H1 (cell line): ENCODE results near the gene ASMTL. TPM values are rescaled to one million over a fixed set of nuclear protein-coding genes. Genes with fewer than 3 reads are reported as not detected.

Experiments
- CTCF ChIA-PET: fragments of 300-600 bp; sonication (Branson Sonifier 250); formaldehyde crosslinking; loops from one replicate; lab custom pipeline; 2021; ENCODE audit not compliant: partially characterized antibody; lab: Charles Lee
- POLR2A ChIA-PET: fragments of 300-600 bp; sonication (Branson Sonifier 250); formaldehyde crosslinking; loops from one replicate; lab custom pipeline; 2021; ENCODE audit warnings: inconsistent platforms; ENCODE audit not compliant: partially characterized antibody; lab: Charles Lee
- DNase-seq, 2 experiments: peaks; one replicate each; pipeline versions ENCODE4 v3.0.0 to v3.0.0-alpha.2; 2010 to 2022; ENCODE audit warnings: low spot score in 2 of 2, low read depth in 1 of 2, mixed read lengths in 1 of 2
- FAIRE-seq: peaks from 2 replicates; lab custom pipeline; 2011; peaks lifted over from hg19 to GRCh38; lab: Jason Lieb, UNC
- H2AFZ ChIP-seq: 2 replicates; pipeline ENCODE4 v1.8.1; 2012; ENCODE audit warnings: low read length, inconsistent platforms
- H2AK5ac ChIP-seq: 2 replicates; pipeline ENCODE4 v1.6.1; 2013; ENCODE audit warnings: low read depth, low read length
- H2BK120ac ChIP-seq: replicated peaks from 2 replicates; pipeline ENCODE3; 2013; ENCODE audit warnings: low read depth, low read length, inconsistent platforms
- H2BK12ac ChIP-seq: 2 replicates; pipeline ENCODE4 v1.6.1; 2013; ENCODE audit warnings: low read depth, low read length
- H2BK15ac ChIP-seq: 2 replicates; pipeline ENCODE4 v1.6.1; 2013; ENCODE audit warnings: low read length
- H2BK20ac ChIP-seq: 2 replicates; pipeline ENCODE4 v1.6.1; 2013; ENCODE audit warnings: low read length
- H2BK5ac ChIP-seq: 2 replicates; pipeline ENCODE4 v1.6.1; 2013; ENCODE audit warnings: low read depth, low read length
- H3K14ac ChIP-seq: 2 replicates; pipeline ENCODE4 v1.6.1; 2013; ENCODE audit warnings: inconsistent platforms; ENCODE audit not compliant: insufficient read length
- H3K18ac ChIP-seq: 2 replicates; pipeline ENCODE4 v1.6.1; 2013; ENCODE audit warnings: low read length; ENCODE audit errors: extremely low read depth
- H3K23ac ChIP-seq: 2 replicates; pipeline ENCODE4 v1.6.1; 2013; ENCODE audit warnings: inconsistent platforms; ENCODE audit not compliant: insufficient read length
- H3K23me2 ChIP-seq: 2 replicates; pipeline ENCODE4 v1.6.1; 2013; ENCODE audit warnings: low read depth, low read length
- H3K27ac ChIP-seq: 2 replicates; pipeline ENCODE4 v1.6.1; 2011; ENCODE audit warnings: low read depth, low read length, inconsistent platforms
- H3K27me3 ChIP-seq, 4 experiments: replicated peaks in 1 of 4; 1 replicate in 1 of 4; 2 replicates in 3 of 4; pipeline versions ENCODE4 v1.6.1 to v1.8.1; 2011 to 2013; ENCODE audit warnings: low read length in 3 of 4, mild to moderate bottlenecking in 3 of 4, inconsistent platforms in 2 of 4, mixed read lengths in 2 of 4, moderate library complexity in 1 of 4; ENCODE audit not compliant: control insufficient read depth in 3 of 4, insufficient read depth in 3 of 4; ENCODE audit errors: extremely low read depth in 1 of 4
- H3K36me3 ChIP-seq, 4 experiments: 2 replicates each; pipeline versions ENCODE4 v1.6.1 to v1.8.1; 2011 to 2013; ENCODE audit warnings: mild to moderate bottlenecking in 4 of 4, low read length in 3 of 4, moderate library complexity in 2 of 4, control low read depth in 1 of 4, inconsistent platforms in 1 of 4; ENCODE audit not compliant: insufficient read depth in 4 of 4, control insufficient read depth in 2 of 4
- H3K4ac ChIP-seq: replicated peaks from 2 replicates; pipeline ENCODE3; 2013; ENCODE audit warnings: low read length, low read depth, mixed read lengths, inconsistent platforms; ENCODE audit not compliant: insufficient read length
- H3K4me1 ChIP-seq, 4 experiments: replicated peaks in 1 of 4; 1 replicate in 1 of 4; 2 replicates in 3 of 4; pipeline versions ENCODE4 v1.6.1 to v1.8.1; 2011 to 2013; ENCODE audit warnings: low read length in 3 of 4, inconsistent platforms in 2 of 4, mixed read lengths in 1 of 4; ENCODE audit not compliant: insufficient read depth in 4 of 4, control insufficient read depth in 3 of 4
- H3K4me2 ChIP-seq, 2 experiments: 2 replicates each; pipeline versions ENCODE4 v1.6.1 to v1.8.1; 2011 to 2013; ENCODE audit warnings: low read depth in 2 of 2, low read length in 2 of 2, control low read depth in 1 of 2, inconsistent platforms in 1 of 2, mild to moderate bottlenecking in 1 of 2; ENCODE audit not compliant: insufficient read depth in 1 of 2
- H3K4me3 ChIP-seq, 4 experiments: fragments of 200-600, 300-600 bp in 1 of 4; sonication (generic), shearing (Covaris generic), sonication (Bioruptor Twin) in 1 of 4; 2 replicates each; pipeline versions ENCODE4 v1.5.1 to v1.8.1; 2011 to 2016; ENCODE audit warnings: low read length in 4 of 4, low read depth in 3 of 4, control low read depth in 2 of 4, inconsistent platforms in 2 of 4, mild to moderate bottlenecking in 2 of 4, mixed read lengths in 1 of 4, moderate library complexity in 1 of 4; ENCODE audit not compliant: insufficient read depth in 2 of 4; ENCODE audit errors: extremely low read depth in 1 of 4
- H3K56ac ChIP-seq: replicated peaks from 2 replicates; pipeline ENCODE3; 2013; ENCODE audit warnings: low read depth, mild to moderate bottlenecking, mixed read lengths, low read length, inconsistent platforms; ENCODE audit not compliant: insufficient read length
- H3K79me1 ChIP-seq: 2 replicates; pipeline ENCODE4 v1.6.1; 2013; ENCODE audit warnings: low read depth, low read length, control low read depth
- H3K79me2 ChIP-seq, 2 experiments: 2 replicates each; pipeline versions ENCODE4 v1.6.1 to v1.8.1; 2012 to 2013; ENCODE audit warnings: low read length in 2 of 2, mild to moderate bottlenecking in 2 of 2, inconsistent platforms in 1 of 2; ENCODE audit not compliant: insufficient read depth in 2 of 2, control insufficient read depth in 1 of 2
- H3K9ac ChIP-seq, 4 experiments: replicated peaks in 1 of 4; 1 replicate in 1 of 4; 2 replicates in 3 of 4; pipeline versions ENCODE4 v1.6.1 to v1.8.1; 2011 to 2013; ENCODE audit warnings: low read depth in 3 of 4, low read length in 3 of 4, control low read depth in 2 of 4, mild to moderate bottlenecking in 2 of 4, moderate library complexity in 2 of 4, inconsistent platforms in 1 of 4; ENCODE audit errors: extremely low read depth in 1 of 4
- H3K9me3 ChIP-seq, 2 experiments: 2 replicates each; pipeline versions ENCODE4 v1.6.1 to v1.8.1; 2012 to 2013; ENCODE audit warnings: mild to moderate bottlenecking in 2 of 2, moderate library complexity in 2 of 2, control low read depth in 1 of 2, inconsistent platforms in 1 of 2, low read depth in 1 of 2, low read length in 1 of 2, mixed read lengths in 1 of 2; ENCODE audit not compliant: insufficient read depth in 2 of 2
- H4K20me1 ChIP-seq, 2 experiments: replicated peaks in 1 of 2; 2 replicates each; pipeline versions ENCODE3 to v1.8.1; 2011 to 2013; ENCODE audit warnings: inconsistent platforms in 2 of 2, low read length in 2 of 2, mild to moderate bottlenecking in 1 of 2; ENCODE audit not compliant: insufficient read depth in 2 of 2, control insufficient read depth in 1 of 2
- H4K5ac ChIP-seq: 2 replicates; pipeline ENCODE4 v1.6.1; 2013; ENCODE audit warnings: low read length, low read depth, mixed read lengths, inconsistent platforms; ENCODE audit not compliant: insufficient read length
- H4K8ac ChIP-seq: 2 replicates; pipeline ENCODE4 v1.8.0; 2013; ENCODE audit warnings: mild to moderate bottlenecking, moderate library complexity, low read length, inconsistent platforms; ENCODE audit not compliant: insufficient read depth; ENCODE audit errors: extremely low read depth
- H4K91ac ChIP-seq: replicated peaks from 2 replicates; pipeline ENCODE3; 2013; ENCODE audit warnings: low read length, mixed read lengths, inconsistent platforms; ENCODE audit not compliant: insufficient read length
- WGBS, 2 experiments: shearing (Covaris generic) in 1 of 2; methylation state at CpG; one replicate each; pipeline versions ENCODE4 v1.1.6 to v1.1.7; 2013 to 2015; ENCODE audit warnings: low lambda C conversion rate in 2 of 2, mixed read lengths in 2 of 2, inconsistent platforms in 1 of 2, low coverage in 1 of 2, missing lambda C conversion rate in 1 of 2; ENCODE audit not compliant: insufficient replicate concordance in 2 of 2, insufficient coverage in 1 of 2, insufficient read length in 1 of 2; ENCODE audit errors: extremely low coverage in 1 of 2, missing lambda C conversion rate in 1 of 2; 5-methylcytosine and 5-hydroxymethylcytosine counted together
- polyA plus RNA-seq, 7 experiments: library from polyadenylated mRNA; depleted of rRNA in 3 of 7; stranded (reverse) in 5 of 7; unstranded in 2 of 7; fragments of >200 nt in 5 of 7; fragments of 200-250 nt in 2 of 7; gene quantifications; 1 replicate in 5 of 7; 2 replicates in 1 of 7; 4 replicates in 1 of 7; pipeline versions ENCODE4 v1.2.1 to v1.2.3, GENCODE V29; 2011 to 2013; ENCODE audit warnings: missing spikeins in 2 of 7, mixed read lengths in 2 of 7
- total RNA-seq: library from RNA; stranded (reverse); fragmentation: NEBNext Ultra II Directional; extraction: Animal tissue kit (Norgen Biotek cat#: 25700); gene quantifications from 2 replicates; pipeline ENCODE4 v1.2.1, GENCODE V29; 2021

The ASMTL gene
- total and polyA plus RNA-seq, 2 of the 8 experiments (the other 6 are each of a cell fraction or from before 2014, with no cell fraction given) = 75.6 to 81.4 TPM

DNA sequence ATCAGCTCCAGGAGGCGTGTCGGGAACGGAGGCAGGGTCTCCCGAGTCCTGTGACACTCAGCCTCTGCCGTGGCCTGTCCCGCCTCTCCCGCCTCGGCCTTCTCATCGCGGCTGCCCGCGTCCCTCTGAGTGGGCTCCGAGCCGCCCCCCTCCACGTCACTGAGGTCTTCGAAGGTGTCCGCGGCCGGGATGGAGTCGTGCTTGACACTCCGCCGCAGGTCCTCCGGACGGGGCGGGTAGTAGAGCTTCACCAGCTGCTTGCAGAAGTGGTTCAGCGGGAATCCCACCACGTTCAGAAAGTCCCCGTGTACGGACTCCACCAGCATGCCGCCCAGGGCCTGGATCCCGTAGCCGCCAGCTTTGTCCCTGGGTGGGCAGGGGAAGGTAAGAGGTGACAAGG is 25.0 kb downstream of the ASMTL start:
- Histone ChIP-seq H3K27me3 (no peaks in the 10 kb centered on the region), H3K18ac (no peak overlapping the region), H3K36me3 (peaks cover 16 to 63% (median 47%) of the 10 kb centered on the region in 4 experiments), H3K4me3 (no peak overlapping the region), H4K5ac (no peak overlapping the region), H3K27ac (no peak overlapping the region), H3K56ac (no peak overlapping the region), H3K4me1 (no peaks in the 10 kb centered on the region), H3K79me2 (no peaks in the 10 kb centered on the region), H2AK5ac (no peak overlapping the region), H3K14ac (no peak overlapping the region), H2AFZ (no peak overlapping the region), H4K20me1 (peaks cover 3 to 11% of the 10 kb centered on the region in 2 experiments), H3K23ac (no peak overlapping the region), H2BK12ac (no peak overlapping the region), H2BK120ac (no peak overlapping the region), H4K8ac (no peak overlapping the region), H3K23me2 (peaks cover 12% of the 10 kb centered on the region; the same call in 1 of the 2 replicates), H3K9me3 (no peaks in the 10 kb centered on the region), H4K91ac (no peak overlapping the region), H2BK15ac (no peak overlapping the region), H3K9ac (no peak overlapping the region), H3K4me2 (no peak overlapping the region), H3K79me1 (no peaks in the 10 kb centered on the region), H3K4ac (no peak overlapping the region), H2BK20ac (no peak overlapping the region), H2BK5ac (no peak overlapping the region)
- ChIA-PET POLR2A (no interaction called here), CTCF (no interaction called here)
- FAIRE-seq (no peak), DNase-seq (no peak)
- 93% methylated on average over 29 of the region's 32 CpGs; no CpG with 5 or more reads in 1 of the 2 experiments for WGBS, 2 experiments
